ENCODE data around the gene IL4R. TPM values are rescaled to one million over a fixed set of nuclear protein-coding genes. Genes with fewer than 3 reads are reported as not detected.

IL4R gene
- total and polyA plus RNA-seq, 2 of the 13 experiments (the other 11 are each of a cell fraction or from before 2014, with no cell fraction given), result 15.9 to 49.6 TPM

DNA sequence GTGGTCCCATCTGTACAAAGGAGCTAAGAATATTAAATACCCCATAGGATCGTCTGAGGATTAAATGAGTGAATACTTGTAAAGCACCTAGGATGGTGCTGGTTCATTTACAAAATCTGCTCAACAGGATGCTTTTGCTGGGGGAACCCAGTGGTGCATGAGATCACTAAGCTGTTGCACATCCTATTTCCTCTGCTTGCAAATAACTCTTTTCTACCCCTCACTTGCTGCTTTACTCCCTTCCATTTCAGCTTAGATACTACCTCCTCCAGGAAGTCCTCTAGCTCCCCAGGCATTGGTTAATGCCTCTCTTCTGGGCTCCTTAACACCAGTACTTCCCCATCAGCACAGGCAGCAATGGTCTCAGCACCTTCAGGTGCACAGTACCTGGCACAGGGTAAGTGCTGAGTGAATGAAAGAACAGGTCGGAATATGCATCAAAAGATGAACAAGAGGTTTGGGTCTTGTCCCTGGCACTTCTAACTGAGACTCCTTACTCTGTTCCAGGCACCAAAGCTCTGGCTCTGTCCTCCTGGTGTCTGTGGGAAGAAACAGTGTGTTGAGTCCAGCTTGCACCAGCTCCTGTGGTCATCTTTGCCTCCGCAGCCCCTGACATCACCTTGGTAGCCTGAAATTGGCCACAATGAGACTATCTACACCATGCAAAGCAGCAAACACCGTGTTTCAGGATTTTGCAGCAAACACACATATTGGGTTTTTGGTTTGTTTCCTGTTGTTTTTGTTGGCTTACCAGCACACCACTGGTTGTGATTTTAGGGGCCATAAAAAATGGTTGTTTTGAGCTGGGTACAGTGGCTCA is 64.1 kb downstream of the IL4R start:
- Histone ChIP-seq H3K9ac (ENCODE audit: insufficient read depth, low read depth, low read length) (no peak overlapping the region), H3K36me3 (replicated peaks in 1 of 2; ENCODE audit: control insufficient read depth in 1 of 2, insufficient read depth in 2 of 2, low read length in 2 of 2) (no peaks in the 10 kb centered on the region), H3K4me3 (replicated peaks in 1 of 3; ENCODE audit: insufficient read depth in 1 of 3, low read depth in 2 of 3, low read length in 3 of 3) (no peak overlapping the region), H4K20me1 (ENCODE audit: insufficient read depth, low read length) (no peaks in the 10 kb centered on the region), H3K27ac (ENCODE audit: extremely low read length, insufficient read depth, low read length) (no peak overlapping the region), H3K27me3 (ENCODE audit: control insufficient read depth in 1 of 2, insufficient read depth in 2 of 2, low read length in 2 of 2) (peaks cover 1 to 8% of the 10 kb centered on the region in 2 experiments; a peak in 2 of 5 replicates), H3K4me1 (ENCODE audit: insufficient read depth, low read length) (peaks cover 14% of the 10 kb centered on the region), H3K9me3 (ENCODE audit: low read length) (no peaks in the 10 kb centered on the region), H3K79me2 (ENCODE audit: insufficient read depth, low read length) (no peaks in the 10 kb centered on the region), H2AFZ (ENCODE audit: low read length) (no peak overlapping the region), H3K4me2 (ENCODE audit: low read depth, low read length) (no peak overlapping the region)
- DNase-seq (ENCODE audit: low spot score) (no peak), ATAC-seq (no peak), FAIRE-seq (no peak)
- BruUV-seq (replicated peaks), result no TSS peak
- ChIA-PET POLR2A (interaction anchor here (0.6 kb wide), 1 partner anchor 174 kb away, joined by 3 read pairs; the partner anchor contains the start of gene KDM8), CTCF (ENCODE audit: low intra/inter-chr PET ratio, low total read pairs) (no interaction called here)
- intact Hi-C loops (cut with micrococcal nuclease; ENCODE audit: unreplicated experiment), result loop anchor here (5.0 kb wide), 1 partner anchor 79 kb away; no protein-coding TSS in a partner anchor
- in situ Hi-C loops (cut with HindIII; ENCODE audit: extremely low pct_ligation_motif_present, low pct_unique_long_range_greater_than_20kb), result no loop called here
- WGBS (ENCODE audit: low lambda C conversion rate), result 11% methylated on average over 4 of the region's 4 CpGs
- TF ChIP-seq MXI1 (IDR thresholded peaks at IDR 0.05; ENCODE audit: borderline replicate concordance, low read depth, low read length) (no peak), ZFP36L2 (CRISPR knock-in tag; IDR thresholded peaks at IDR 0.05) (no peak), RAD51 (IDR thresholded peaks at IDR 0.05; ENCODE audit: borderline replicate concordance) (no peak), ZNF207 (IDR thresholded peaks at IDR 0.05; ENCODE audit: borderline replicate concordance) (no peak), NFRKB (IDR thresholded peaks at IDR 0.05) (no peak), ZKSCAN1 (IDR thresholded peaks at IDR 0.05; ENCODE audit: low read length) (no peak), KLF12 (CRISPR knock-in tag; IDR thresholded peaks at IDR 0.05; ENCODE audit: borderline replicate concordance) (no peak), KLF16 (CRISPR knock-in tag; IDR thresholded peaks at IDR 0.05) (no peak)
- TF ChIP-seq, protein P1, sequence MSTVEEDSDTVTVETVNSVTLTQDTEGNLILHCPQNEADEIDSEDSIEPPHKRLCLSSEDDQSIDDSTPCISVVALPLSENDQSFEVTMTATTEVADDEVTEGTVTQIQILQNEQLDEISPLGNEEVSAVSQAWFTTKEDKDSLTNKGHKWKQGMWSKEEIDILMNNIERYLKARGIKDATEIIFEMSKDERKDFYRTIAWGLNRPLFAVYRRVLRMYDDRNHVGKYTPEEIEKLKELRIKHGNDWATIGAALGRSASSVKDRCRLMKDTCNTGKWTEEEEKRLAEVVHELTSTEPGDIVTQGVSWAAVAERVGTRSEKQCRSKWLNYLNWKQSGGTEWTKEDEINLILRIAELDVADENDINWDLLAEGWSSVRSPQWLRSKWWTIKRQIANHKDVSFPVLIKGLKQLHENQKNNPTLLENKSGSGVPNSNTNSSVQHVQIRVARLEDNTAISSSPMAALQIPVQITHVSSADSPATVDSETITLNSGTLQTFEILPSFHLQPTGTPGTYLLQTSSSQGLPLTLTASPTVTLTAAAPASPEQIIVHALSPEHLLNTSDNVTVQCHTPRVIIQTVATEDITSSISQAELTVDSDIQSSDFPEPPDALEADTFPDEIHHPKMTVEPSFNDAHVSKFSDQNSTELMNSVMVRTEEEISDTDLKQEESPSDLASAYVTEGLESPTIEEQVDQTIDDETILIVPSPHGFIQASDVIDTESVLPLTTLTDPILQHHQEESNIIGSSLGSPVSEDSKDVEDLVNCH (CRISPR knock-in tag; IDR thresholded peaks at IDR 0.05), result no peak
- TF ChIP-seq, protein P2, sequence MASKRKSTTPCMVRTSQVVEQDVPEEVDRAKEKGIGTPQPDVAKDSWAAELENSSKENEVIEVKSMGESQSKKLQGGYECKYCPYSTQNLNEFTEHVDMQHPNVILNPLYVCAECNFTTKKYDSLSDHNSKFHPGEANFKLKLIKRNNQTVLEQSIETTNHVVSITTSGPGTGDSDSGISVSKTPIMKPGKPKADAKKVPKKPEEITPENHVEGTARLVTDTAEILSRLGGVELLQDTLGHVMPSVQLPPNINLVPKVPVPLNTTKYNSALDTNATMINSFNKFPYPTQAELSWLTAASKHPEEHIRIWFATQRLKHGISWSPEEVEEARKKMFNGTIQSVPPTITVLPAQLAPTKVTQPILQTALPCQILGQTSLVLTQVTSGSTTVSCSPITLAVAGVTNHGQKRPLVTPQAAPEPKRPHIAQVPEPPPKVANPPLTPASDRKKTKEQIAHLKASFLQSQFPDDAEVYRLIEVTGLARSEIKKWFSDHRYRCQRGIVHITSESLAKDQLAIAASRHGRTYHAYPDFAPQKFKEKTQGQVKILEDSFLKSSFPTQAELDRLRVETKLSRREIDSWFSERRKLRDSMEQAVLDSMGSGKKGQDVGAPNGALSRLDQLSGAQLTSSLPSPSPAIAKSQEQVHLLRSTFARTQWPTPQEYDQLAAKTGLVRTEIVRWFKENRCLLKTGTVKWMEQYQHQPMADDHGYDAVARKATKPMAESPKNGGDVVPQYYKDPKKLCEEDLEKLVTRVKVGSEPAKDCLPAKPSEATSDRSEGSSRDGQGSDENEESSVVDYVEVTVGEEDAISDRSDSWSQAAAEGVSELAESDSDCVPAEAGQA (IDR thresholded peaks at IDR 0.05; ENCODE audit: low read depth), result no peak
- TF ChIP-seq, protein P2 (CRISPR knock-in tag; IDR thresholded peaks at IDR 0.05; ENCODE audit: borderline replicate concordance), result no peak

All from HepG2 (cell line).